HepG2 (cell line): Measurements from ENCODE around the gene TUBB. TPM values are rescaled to one million over a fixed set of nuclear protein-coding genes. Genes with fewer than 3 reads are reported as not detected.

Experiments
- ATF1 ChIP-seq: IDR thresholded peaks from 2 replicates; pipeline ENCODE4 v1.6.1; 2016; ENCODE audit warnings: mild to moderate bottlenecking, control low read depth
- ATF4 ChIP-seq, 2 experiments: fragments of 450-650 bp in 1 of 2; sonication (generic) in 1 of 2; formaldehyde crosslinking; IDR thresholded peaks; 2 replicates each; pipeline versions ENCODE4 v1.5.0 to v1.8.0; 2020 to 2022; ENCODE audit warnings: mild to moderate bottlenecking in 1 of 2, missing genetic modification reagents in 1 of 2
- ATM ChIP-seq: fragments of 450-650 bp; IDR thresholded peaks from 2 replicates; pipeline ENCODE4 v1.7.1; 2017; ENCODE audit warnings: mild to moderate bottlenecking, borderline replicate concordance
- CBFB ChIP-seq: sonication (generic); formaldehyde crosslinking; IDR thresholded peaks from 2 replicates; pipeline ENCODE4 v1.4.0; 2020; ENCODE audit warnings: missing genetic modification reagents
- CTCF ChIP-seq: sonication (generic); formaldehyde crosslinking; IDR thresholded peaks from 2 replicates; pipeline ENCODE4 v1.5.0; 2020; ENCODE audit warnings: mild to moderate bottlenecking, missing genetic modification reagents, moderate library complexity
- FOXM1 ChIP-seq: sonication (generic); formaldehyde crosslinking; IDR thresholded peaks from 2 replicates; pipeline ENCODE4 v1.5.0; 2020; ENCODE audit warnings: missing genetic modification reagents
- HES4 ChIP-seq: sonication (generic); formaldehyde crosslinking; IDR thresholded peaks from 2 replicates; pipeline ENCODE4 v1.9.0; 2021; ENCODE audit warnings: mild to moderate bottlenecking, missing genetic modification reagents, borderline replicate concordance
- HNRNPLL ChIP-seq: fragments of 200-400 bp; formaldehyde crosslinking; IDR thresholded peaks from 2 replicates; pipeline ENCODE4 v1.6.1; 2017; ENCODE audit warnings: mild to moderate bottlenecking, low read depth, low read length; ENCODE audit not compliant: poor library complexity, severe bottlenecking
- HOXD1 ChIP-seq: sonication (generic); formaldehyde crosslinking; IDR thresholded peaks from 2 replicates; pipeline ENCODE4 v1.5.0; 2020; ENCODE audit warnings: missing genetic modification reagents
- JDP2 ChIP-seq: sonication (generic); formaldehyde crosslinking; IDR thresholded peaks from 2 replicates; pipeline ENCODE4 v1.8.1; 2022; ENCODE audit warnings: missing genetic modification reagents, borderline replicate concordance
- POLR2AphosphoS5 ChIP-seq: IDR thresholded peaks from 2 replicates; pipeline ENCODE4 v1.6.1; 2012; ENCODE audit warnings: low read depth, low read length
- SP5 ChIP-seq: IDR thresholded peaks from 2 replicates; pipeline ENCODE4 v1.6.1; 2016; ENCODE audit warnings: low read depth, borderline replicate concordance
- ZFP82 ChIP-seq: sonication (generic); formaldehyde crosslinking; IDR thresholded peaks from 2 replicates; pipeline ENCODE4 v1.5.1; 2020; ENCODE audit warnings: mild to moderate bottlenecking, missing genetic modification reagents, borderline replicate concordance
- ZFX ChIP-seq: sonication (generic); formaldehyde crosslinking; IDR thresholded peaks from 2 replicates; pipeline ENCODE4 v1.4.0; 2020; ENCODE audit warnings: mild to moderate bottlenecking, low read depth, missing genetic modification reagents, moderate library complexity
- ZNF331 ChIP-seq: sonication (generic); formaldehyde crosslinking; IDR thresholded peaks from 2 replicates; pipeline ENCODE4 v1.4.0; 2020; ENCODE audit warnings: missing genetic modification reagents
- ZNF407 ChIP-seq: sonication (generic); formaldehyde crosslinking; IDR thresholded peaks from one replicate; pipeline ENCODE4 v1.5.1; 2020; ENCODE audit warnings: mild to moderate bottlenecking, missing genetic modification reagents; ENCODE audit errors: not compliant biosample characterization
- ZNF724P ChIP-seq: sonication (generic); formaldehyde crosslinking; IDR thresholded peaks from 2 replicates; pipeline ENCODE4 v1.8.0; 2022; ENCODE audit warnings: missing genetic modification reagents, borderline replicate concordance
- polyA plus RNA-seq, 8 experiments: library from polyadenylated mRNA; depleted of rRNA in 3 of 8; stranded (reverse) in 7 of 8; unstranded in 1 of 8; fragments of >200 nt; fragmentation: Illumina TruSeq in 4 of 8; extraction: Trizol in 4 of 8; gene quantifications; 2 replicates each; pipeline versions ENCODE4 v1.2.1 to v1.2.3, GENCODE V29; 2011 to 2016; ENCODE audit warnings: low read depth in 4 of 8, missing spikeins in 1 of 8, mixed read lengths in 1 of 8; ENCODE audit not compliant: insufficient read depth in 1 of 8
- total RNA-seq, 5 experiments: library from RNA; depleted of rRNA; stranded (reverse); fragments of >200 nt; fragmentation: Illumina TruSeq; extraction: Trizol; gene quantifications; 2 replicates each; pipeline ENCODE4 v1.2.3, GENCODE V29; 2016; ENCODE audit warnings: low read depth in 1 of 5
- TF ChIP-seq, protein P1 (sequence below): IDR thresholded peaks from 2 replicates; pipeline ENCODE4 v1.6.1; 2012; ENCODE audit warnings: inconsistent platforms

Gene TUBB
- total and polyA plus RNA-seq, 2 of the 13 experiments (the other 11 are each of a cell fraction or from before 2014, with no cell fraction given): 911 to 1,163 TPM

DNA sequence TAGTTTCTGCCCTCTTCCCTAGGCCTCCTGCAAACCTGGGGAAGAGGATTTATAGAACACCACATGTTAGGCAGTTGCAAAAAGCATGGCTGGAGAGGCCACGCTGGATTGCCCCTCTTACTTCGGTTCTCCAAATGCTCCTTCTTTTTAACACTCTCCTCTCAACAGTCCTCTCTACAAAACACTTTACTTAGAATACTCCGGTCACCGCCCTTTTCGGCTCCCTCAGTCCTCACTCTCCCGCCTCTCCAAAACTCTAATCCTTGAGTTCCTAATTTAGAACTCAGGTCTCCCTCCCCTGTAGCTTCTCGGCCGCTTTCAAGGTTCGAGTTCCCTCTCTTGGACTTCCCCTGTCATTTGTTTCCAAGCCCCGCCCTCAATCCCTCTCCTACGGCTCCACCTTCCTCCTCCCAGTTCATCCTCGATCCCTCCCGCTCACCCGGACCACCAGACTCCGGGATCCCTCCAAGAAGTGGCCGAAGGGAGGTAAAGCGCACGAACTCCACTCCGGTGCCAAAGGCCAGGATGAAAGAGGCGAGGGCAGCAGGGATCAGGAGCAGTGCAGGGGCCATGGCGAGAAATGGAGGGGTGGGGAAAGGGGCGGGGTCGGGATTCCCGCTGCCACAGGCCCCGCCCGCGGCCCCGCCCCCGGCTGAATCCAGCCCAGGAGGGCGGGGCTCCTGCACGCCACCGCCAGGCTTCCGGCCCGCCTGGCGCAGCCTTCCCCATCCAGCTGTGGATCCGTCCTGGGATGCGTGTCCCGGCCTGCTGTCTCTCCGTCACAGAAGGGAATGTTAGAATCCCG lies 29.5 kb upstream of the TUBB start, which contains the start of gene NRM (continued):
- TF ChIP-seq ZNF407 (CRISPR knock-in tag) (no peak), JDP2 (CRISPR knock-in tag) (no peak), ATF4 (CRISPR knock-in tag; IDR thresholded peaks at IDR 0.05) (0 out of 4 replicates have a peak, but pooled peaks of 1 of the 2 experiments have one; percentile 22), ZFX (peak; percentile 57), ZNF331 (CRISPR knock-in tag) (peak; percentile 83), POLR2AphosphoS5 (peak; percentile 91), ATM (no peak), HOXD1 (CRISPR knock-in tag) (peak; percentile 33; the same call in 1 of the 2 replicates), ATF1 (CRISPR knock-in tag) (no peak), FOXM1 (CRISPR knock-in tag) (no peak), CTCF (CRISPR knock-in tag) (0 out of 2 replicates have a peak, but pooled peaks have one; percentile 13), HNRNPLL (peak; percentile 75), ZFP82 (CRISPR knock-in tag) (0 out of 2 replicates have a peak, but pooled peaks have one; percentile 34), CBFB (peak; percentile 54), ZNF724P (CRISPR knock-in tag) (no peak), HES4 (peak; percentile 85; the same call in 1 of the 2 replicates), SP5 (CRISPR knock-in tag) (peak; percentile 85)
- TF ChIP-seq, protein P1, sequence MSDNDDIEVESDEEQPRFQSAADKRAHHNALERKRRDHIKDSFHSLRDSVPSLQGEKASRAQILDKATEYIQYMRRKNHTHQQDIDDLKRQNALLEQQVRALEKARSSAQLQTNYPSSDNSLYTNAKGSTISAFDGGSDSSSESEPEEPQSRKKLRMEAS: peak; percentile 69; the same call in 1 of the 2 replicates
